CMK (cell line): ENCODE measurements around the gene MACF1.
"Not testable (repeated sequence)": the region's sequence is repeated elsewhere in the genome, so short reads cannot be mapped to it uniquely, and the experiment has no call there.

Experiments
- DNase-seq: peaks from one replicate; pipeline ENCODE4 v3.0.0-alpha.2; 2010; ENCODE audit warnings: low read depth

Gene MACF1

DNA sequence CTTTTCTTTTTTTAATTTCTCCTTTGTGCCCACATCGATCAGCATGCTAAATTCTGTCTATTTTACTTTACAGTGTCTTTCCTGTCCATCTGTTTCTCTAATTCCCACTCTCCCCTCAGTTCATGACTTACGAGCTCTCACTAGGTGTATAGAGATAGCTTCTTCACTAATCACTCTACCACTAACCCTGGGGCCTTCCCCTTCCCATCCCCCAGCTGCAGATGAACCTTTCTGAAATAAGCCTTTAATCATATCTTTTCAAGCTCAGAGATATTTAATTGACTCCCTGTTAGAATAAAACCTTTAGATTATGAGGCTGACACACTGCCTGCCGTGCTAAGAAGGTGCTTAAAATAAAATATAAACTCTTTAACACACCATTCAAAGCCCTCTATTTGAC, 220.7 kb downstream of the MACF1 start:
- peak; percentile 27 for DNase-seq

- no peak for DNase-seq
Measured at GRCh38 chr1:39425634-39426033, 221.1 kb downstream of the MACF1 start.

GRCh38 chr1:39426346-39426745, 221.9 kb downstream of the MACF1 start:
- DNase-seq, result peak; percentile 40

DNA sequence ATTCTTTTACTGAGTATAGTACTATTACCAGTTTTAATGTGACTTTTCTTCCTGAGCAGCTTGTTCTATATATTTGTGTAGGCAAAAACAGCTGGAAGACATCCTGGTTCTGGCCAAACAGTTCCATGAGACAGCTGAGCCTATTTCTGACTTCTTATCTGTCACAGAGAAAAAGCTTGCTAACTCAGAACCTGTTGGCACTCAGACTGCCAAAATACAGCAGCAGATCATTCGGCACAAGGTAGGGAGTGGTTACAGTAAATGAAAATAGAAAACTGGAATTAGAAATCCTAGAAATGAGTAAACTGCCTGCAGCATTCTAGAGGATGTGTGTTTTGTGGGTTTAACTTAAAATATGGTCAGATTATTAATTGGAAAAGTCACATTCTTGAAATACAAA, 222.9 kb downstream of the MACF1 start:
- DNase-seq, result no peak

GRCh38 chr1:39427912-39428311, 223.4 kb downstream of the MACF1 start:
- no peak for DNase-seq

GRCh38 chr1:39431927-39432326, 227.4 kb downstream of the MACF1 start:
- DNase-seq, result no peak

DNA sequence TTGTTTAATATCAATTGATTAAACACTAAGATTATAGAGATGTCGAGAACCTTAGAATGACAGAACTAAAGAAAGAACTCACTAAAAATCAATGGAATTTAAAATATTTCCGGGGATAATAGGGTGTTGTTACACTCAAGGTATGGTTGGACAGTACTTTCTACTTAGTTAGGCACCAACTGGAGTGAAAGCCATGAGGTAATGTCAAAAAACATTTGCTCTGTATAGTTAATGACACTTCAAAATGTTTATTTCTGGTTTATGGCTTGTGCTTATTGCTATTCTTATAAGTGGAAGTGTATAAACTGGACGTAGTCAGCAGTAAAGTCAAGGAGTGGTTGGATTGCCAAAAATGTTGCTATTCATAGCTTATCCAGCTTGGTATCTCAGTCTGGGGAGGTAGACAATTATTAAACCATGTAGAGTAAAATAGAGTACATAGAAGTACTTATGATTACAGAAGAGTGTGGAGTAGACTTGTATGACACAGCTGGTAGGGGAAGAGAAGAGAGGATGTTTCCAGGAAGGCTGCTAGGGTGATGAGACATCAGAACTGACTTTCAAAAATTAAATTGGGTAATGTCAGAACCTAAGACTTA, 230.4 kb downstream of the MACF1 start:
- DNase-seq, result no peak

- no peak for DNase-seq
Measured at GRCh38 chr1:39435597-39435996, 231.1 kb downstream of the MACF1 start.

DNA sequence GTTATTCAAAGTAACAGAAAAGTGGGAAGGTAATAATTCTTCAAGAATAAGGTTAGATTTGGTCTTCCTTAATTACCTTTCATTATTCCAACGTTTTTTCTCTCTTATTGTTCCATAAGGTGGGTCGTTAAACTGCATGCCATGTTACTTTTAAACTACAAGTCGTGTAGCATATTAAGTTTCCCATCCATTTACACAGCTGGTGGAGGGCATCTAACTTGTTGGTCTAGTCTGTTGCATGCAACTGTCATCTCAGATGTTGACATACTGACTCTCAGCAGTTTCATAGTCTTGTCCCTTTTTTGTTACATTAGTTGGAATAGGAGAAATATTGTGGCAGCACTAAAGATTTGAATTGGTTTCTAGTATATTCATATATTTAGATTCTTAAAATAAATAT, 232.3 kb downstream of the MACF1 start:
- DNase-seq, result no peak

GRCh38 chr1:39438042-39438441, 233.5 kb downstream of the MACF1 start:
- DNase-seq, result no peak

- DNase-seq, result no peak
Measured at GRCh38 chr1:39440856-39441255, 236.4 kb downstream of the MACF1 start.

- DNase-seq, result no peak
Measured at GRCh38 chr1:39441797-39442196, 237.3 kb downstream of the MACF1 start.

- no peak for DNase-seq
Measured at GRCh38 chr1:39445573-39445972, 241.1 kb downstream of the MACF1 start.

- DNase-seq, result no peak
Measured at GRCh38 chr1:39446986-39447567, 242.6 kb downstream of the MACF1 start.

GRCh38 chr1:39450041-39450440, 245.5 kb downstream of the MACF1 start:
- not testable (repeated sequence) for DNase-seq

GRCh38 chr1:39450956-39451606, 246.6 kb downstream of the MACF1 start:
- no peak for DNase-seq

DNA sequence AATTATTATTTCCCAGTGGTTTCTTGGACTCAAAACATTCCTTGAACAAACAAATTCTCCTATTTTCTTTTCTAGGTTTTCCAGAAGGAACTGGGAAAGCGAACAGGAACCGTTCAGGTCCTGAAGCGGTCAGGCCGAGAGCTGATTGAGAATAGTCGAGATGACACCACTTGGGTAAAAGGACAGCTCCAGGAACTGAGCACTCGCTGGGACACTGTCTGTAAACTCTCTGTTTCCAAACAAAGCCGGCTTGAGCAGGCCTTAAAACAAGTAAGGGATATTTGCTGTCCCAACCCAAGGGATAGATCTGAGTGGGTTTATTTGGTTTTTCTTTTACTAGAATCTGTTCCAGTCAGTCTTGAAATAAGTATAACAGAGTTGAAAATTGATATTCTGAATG, 247.6 kb downstream of the MACF1 start:
- no peak for DNase-seq

- no peak for DNase-seq
Measured at GRCh38 chr1:39452540-39452939, 248.0 kb downstream of the MACF1 start.

DNA sequence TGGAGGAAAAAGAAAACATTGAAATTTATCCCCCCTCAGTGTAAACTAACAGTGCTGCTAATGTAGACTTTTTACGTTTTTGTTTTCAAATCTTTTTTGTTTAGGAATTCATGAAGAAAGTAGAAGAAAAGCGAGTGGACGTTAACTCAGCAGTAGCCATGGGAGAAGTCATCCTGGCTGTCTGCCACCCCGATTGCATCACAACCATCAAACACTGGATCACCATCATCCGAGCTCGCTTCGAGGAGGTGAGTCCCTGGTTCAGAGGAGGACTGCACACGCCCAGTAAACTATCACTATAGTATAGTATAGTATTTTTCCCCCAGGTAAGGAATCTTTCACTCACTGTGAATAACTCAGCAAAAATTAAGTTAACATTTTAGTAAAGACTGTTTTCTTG, 249.1 kb downstream of the MACF1 start:
- DNase-seq, result no peak

GRCh38 chr1:39458991-39459390, 254.5 kb downstream of the MACF1 start:
- DNase-seq, result no peak

DNA sequence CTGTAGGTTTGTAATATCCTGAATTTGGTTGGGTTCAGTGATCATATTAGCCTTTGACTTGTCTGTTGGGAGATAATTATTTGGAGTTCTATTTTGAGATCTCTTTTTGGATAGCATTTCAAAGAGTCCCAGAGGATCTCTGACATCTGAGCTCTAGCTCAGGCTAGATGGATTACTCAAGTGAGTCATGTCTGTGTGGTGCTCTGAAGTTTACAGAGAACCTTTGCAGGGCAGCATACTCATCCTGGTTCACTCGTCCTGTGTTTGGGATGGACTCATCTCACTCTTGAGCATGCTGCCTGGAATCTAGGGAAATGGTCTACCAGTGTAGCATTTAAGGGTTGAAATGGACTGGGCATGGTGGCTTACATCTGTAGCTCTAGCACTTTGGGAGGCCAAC, 257.6 kb downstream of the MACF1 start:
- DNase-seq, result no peak

- DNase-seq, result no peak
Measured at GRCh38 chr1:39466413-39467107, 262.1 kb downstream of the MACF1 start.

DNA sequence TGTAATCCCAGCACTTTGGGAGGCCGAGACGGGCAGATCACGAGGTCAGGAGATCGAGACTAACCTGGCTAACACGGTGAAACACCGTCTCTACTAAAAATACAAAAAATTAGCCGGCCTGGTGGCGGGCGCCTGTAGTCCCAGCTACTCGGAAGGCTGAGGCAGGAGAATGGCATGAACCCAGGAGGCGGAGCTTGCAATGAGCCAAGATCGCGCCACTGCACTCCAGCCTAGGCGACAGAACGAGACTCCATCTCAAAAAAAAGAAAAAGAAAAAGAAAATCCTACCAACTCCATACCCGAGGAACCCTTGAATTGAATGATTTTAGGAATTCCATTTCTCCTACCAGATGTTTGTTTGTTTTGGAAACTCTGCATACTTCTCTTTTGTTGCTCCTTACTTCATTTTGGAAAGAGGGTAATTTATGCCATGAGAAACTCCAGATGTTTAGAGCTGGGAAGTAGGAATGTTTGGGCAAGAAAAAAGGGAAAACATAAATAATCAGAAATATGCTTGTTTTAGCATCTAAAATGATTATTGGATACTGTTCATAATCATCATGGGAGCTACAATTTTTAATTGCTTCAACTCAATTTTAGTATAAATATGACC, 262.7 kb downstream of the MACF1 start:
- not testable (repeated sequence) for DNase-seq
